GM23338 (cell line): Measurements from ENCODE around the gene GRAMD4. TPM values are rescaled to one million over a fixed set of nuclear protein-coding genes. Genes with fewer than 3 reads are reported as not detected.

ENCODE experiments used
- ATAC-seq: fragments of 200-7000 bp; cut with Tn5 transposase; 3 replicates; pipeline ENCODE4 v1.9.1; 2020
- DNase-seq: peaks from one replicate; pipeline ENCODE4 v3.0.0-alpha.2; 2015; ENCODE audit warnings: low spot score
- H2AFZ ChIP-seq: fragments of 200-600 bp; sonication (generic); 2 replicates; pipeline ENCODE4 v1.8.0; 2016; ENCODE audit warnings: antibody characterized with exemption, mild to moderate bottlenecking, moderate library complexity
- H3F3A ChIP-seq: fragments of 200-600 bp; sonication (generic); replicated peaks from 2 replicates; pipeline ENCODE4 v1.8.0; 2017; ENCODE audit warnings: antibody characterized with exemption, mixed run types, low read depth
- H3K27ac ChIP-seq: fragments of 200-600 bp; sonication (generic); 2 replicates; pipeline ENCODE4 v1.6.1; 2016; ENCODE audit warnings: low read depth
- H3K27me3 ChIP-seq: fragments of 200-600 bp; sonication (generic); 2 replicates; pipeline ENCODE4 v1.8.0; 2016; ENCODE audit warnings: mild to moderate bottlenecking, mixed run types, moderate library complexity; ENCODE audit not compliant: insufficient read depth
- H3K36me3 ChIP-seq: fragments of 200-600 bp; sonication (generic); 2 replicates; pipeline ENCODE4 v1.8.0; 2016; ENCODE audit warnings: mild to moderate bottlenecking; ENCODE audit not compliant: insufficient read depth
- H3K4me1 ChIP-seq: fragments of 200-600 bp; sonication (generic); 2 replicates; pipeline ENCODE4 v1.8.0; 2016; ENCODE audit warnings: mild to moderate bottlenecking, moderate library complexity; ENCODE audit not compliant: insufficient read depth
- H3K4me2 ChIP-seq: fragments of 200-600 bp; sonication (generic); 2 replicates; pipeline ENCODE4 v1.7.1; 2017; ENCODE audit warnings: mixed run types
- H3K4me3 ChIP-seq: fragments of 200-600 bp; sonication (generic); 2 replicates; pipeline ENCODE4 v1.6.1; 2016; ENCODE audit warnings: mixed run types
- H3K79me2 ChIP-seq: fragments of 200-600 bp; sonication (generic); replicated peaks from 2 replicates; pipeline ENCODE4 v1.8.0; 2017; ENCODE audit warnings: mild to moderate bottlenecking; ENCODE audit not compliant: insufficient read depth
- H3K9me2 ChIP-seq: fragments of 200-600 bp; sonication (generic); 2 replicates; pipeline ENCODE4 v1.8.0; 2017; ENCODE audit not compliant: insufficient read depth
- H4K20me1 ChIP-seq: fragments of 200-600 bp; sonication (generic); replicated peaks from 2 replicates; pipeline ENCODE4 v1.8.0; 2017; ENCODE audit warnings: mild to moderate bottlenecking; ENCODE audit not compliant: insufficient read depth
- H3K27ac Mint-ChIP-seq: 2 replicates; pipeline ENCODE4 v1.8.0; 2020; ENCODE audit warnings: inconsistent platforms, mild to moderate bottlenecking, moderate library complexity, mixed read lengths
- H3K27me3 Mint-ChIP-seq: 3 replicates; pipeline ENCODE4 v1.8.0; 2022; ENCODE audit warnings: low read depth, mild to moderate bottlenecking, moderate library complexity, mixed read lengths, inconsistent platforms; ENCODE audit not compliant: insufficient read depth, poor library complexity
- H3K36me3 Mint-ChIP-seq: 3 replicates; pipeline ENCODE4 v1.8.0; 2021; ENCODE audit warnings: low read depth, mild to moderate bottlenecking, inconsistent platforms, moderate library complexity, mixed read lengths
- H3K4me1 Mint-ChIP-seq: 3 replicates; pipeline ENCODE4 v1.8.0; 2020; ENCODE audit warnings: mild to moderate bottlenecking, inconsistent platforms, mixed read lengths
- H3K4me3 Mint-ChIP-seq: 3 replicates; pipeline ENCODE4 v1.8.0; 2021; ENCODE audit warnings: moderate library complexity, mild to moderate bottlenecking, inconsistent platforms, mixed read lengths
- H3K9me3 Mint-ChIP-seq: 3 replicates; pipeline ENCODE4 v1.8.0; 2020; ENCODE audit warnings: moderate library complexity, mild to moderate bottlenecking, inconsistent platforms, mixed read lengths
- CREB1 ChIP-seq: fragments of 250-450 bp; sonication (Bioruptor Pico); IDR thresholded peaks from 2 replicates; pipeline ENCODE4 v1.5.0; 2020; ENCODE audit warnings: low read depth, mild to moderate bottlenecking, moderate library complexity
- EZH2 ChIP-seq: fragments of 200-600 bp; sonication (generic); IDR thresholded peaks from one replicate; pipeline ENCODE4 v1.8.0; 2017; ENCODE audit warnings: antibody characterized with exemption, mild to moderate bottlenecking, low read depth; ENCODE audit not compliant: unreplicated experiment
- EZH2phosphoT487 ChIP-seq: fragments of 200-600 bp; sonication (generic); IDR thresholded peaks from one replicate; pipeline ENCODE4 v1.8.1; 2018; ENCODE audit warnings: antibody characterized with exemption; ENCODE audit not compliant: unreplicated experiment
- JUNB ChIP-seq: IDR thresholded peaks from one replicate; pipeline ENCODE4 v1.6.1; 2016; ENCODE audit warnings: antibody characterized with exemption; ENCODE audit not compliant: unreplicated experiment
- NANOG ChIP-seq: IDR thresholded peaks from 2 replicates; pipeline ENCODE4 v1.6.1; 2016; ENCODE audit warnings: antibody characterized with exemption, borderline replicate concordance
- POLR2AphosphoS5 ChIP-seq: IDR thresholded peaks from 2 replicates; pipeline ENCODE4 v1.6.1; 2016; ENCODE audit warnings: antibody characterized with exemption, low read depth
- STAT1 ChIP-seq: IDR thresholded peaks from one replicate; pipeline ENCODE4 v1.6.1; 2016; ENCODE audit warnings: antibody characterized with exemption; ENCODE audit not compliant: unreplicated experiment
- ZNF114 ChIP-seq: fragments of 250-450 bp; sonication (Bioruptor Pico); IDR thresholded peaks from 2 replicates; pipeline ENCODE4 v1.5.0; 2020; ENCODE audit warnings: mild to moderate bottlenecking, moderate library complexity
- ZNF331 ChIP-seq: fragments of 250-450 bp; sonication (Bioruptor Pico); IDR thresholded peaks from 2 replicates; pipeline ENCODE4 v1.5.0; 2020; ENCODE audit warnings: low read depth, mild to moderate bottlenecking, moderate library complexity
- ZNF462 ChIP-seq: fragments of 250-450 bp; sonication (Bioruptor Pico); IDR thresholded peaks from 2 replicates; pipeline ENCODE4 v1.5.0; 2020; ENCODE audit warnings: mild to moderate bottlenecking, moderate library complexity
- polyA plus RNA-seq: library from polyadenylated mRNA; unstranded; fragments of >200 nt; fragmentation: Nextera tagmentation; extraction: Ambion mirVana; gene quantifications from 2 replicates; pipeline ENCODE4 v1.2.1, GENCODE V29; 2016
- total RNA-seq: library from RNA; depleted of rRNA; stranded (reverse); fragments of >200 nt; shearing (Covaris generic); gene quantifications from 2 replicates; pipeline ENCODE4 v1.2.3, GENCODE V29; 2014
- TF ChIP-seq, protein P1 (sequence below): IDR thresholded peaks from 2 replicates; pipeline ENCODE4 v1.6.1; 2016; ENCODE audit warnings: antibody characterized with exemption
- TF ChIP-seq, protein P2 (sequence below): IDR thresholded peaks from one replicate; pipeline ENCODE4 v1.6.1; 2018; ENCODE audit warnings: antibody characterized with exemption; ENCODE audit not compliant: unreplicated experiment
- TF ChIP-seq, protein P3 (sequence below), 2 experiments: fragments of 200-600 bp in 1 of 2; sonication (generic) in 1 of 2; conservative IDR thresholded peaks; 2 replicates each; pipeline versions ENCODE4 v1.5.1 to v1.6.1; 2016 to 2017; ENCODE audit warnings: antibody characterized with exemption in 2 of 2, low read depth in 2 of 2, mild to moderate bottlenecking in 2 of 2, moderate library complexity in 1 of 2

GRAMD4 gene
- total and polyA plus RNA-seq, 2 experiments from 2014 or later: 2.7 to 81.8 TPM

DNA sequence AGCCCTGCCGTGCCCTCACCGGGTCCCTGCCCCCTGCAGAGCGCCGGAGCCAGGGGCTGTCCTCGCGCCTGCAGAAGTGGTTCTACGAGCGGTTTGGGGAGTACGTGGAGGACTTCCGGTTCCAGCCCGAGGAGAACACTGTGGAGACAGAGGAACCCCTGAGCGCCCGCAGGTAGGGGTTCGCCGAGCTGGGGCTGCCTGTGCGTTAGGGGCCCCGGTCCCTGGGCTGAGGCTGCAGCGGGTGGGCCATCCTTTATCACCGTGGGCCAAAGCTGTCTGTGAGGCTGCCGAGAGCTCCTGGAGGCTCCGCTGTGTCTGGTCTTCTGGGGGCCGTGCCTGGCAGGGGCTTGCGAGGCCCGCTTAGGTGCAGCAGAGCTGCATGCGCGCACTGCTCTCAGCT lies 42.8 kb downstream of the GRAMD4 start:
- H3K27ac Mint-ChIP-seq: no peak overlapping the region
- no peaks in the 10 kb centered on the region for H3K79me2 ChIP-seq
- peaks cover 5% of the 10 kb centered on the region for H3K27me3 Mint-ChIP-seq
- no peaks in the 10 kb centered on the region for H3K36me3 ChIP-seq
- peaks cover 17% of the 10 kb centered on the region; the same call in 2 of the 3 replicates for H3K4me1 Mint-ChIP-seq
- DNase-seq: no peak
- no peak overlapping the region for H3K27ac ChIP-seq
- H3K27me3 ChIP-seq: no peaks in the 10 kb centered on the region
- H2AFZ ChIP-seq: no peak overlapping the region
- H3K4me2 ChIP-seq: no peak overlapping the region
- H3K4me3 Mint-ChIP-seq: no peak overlapping the region
- no peaks in the 10 kb centered on the region for H3F3A ChIP-seq
- no peaks in the 10 kb centered on the region for H3K9me3 Mint-ChIP-seq
- no peak overlapping the region for H3K4me3 ChIP-seq
- H3K4me1 ChIP-seq: no peaks in the 10 kb centered on the region
- ATAC-seq: no peak
- TF ChIP-seq, protein P1, sequence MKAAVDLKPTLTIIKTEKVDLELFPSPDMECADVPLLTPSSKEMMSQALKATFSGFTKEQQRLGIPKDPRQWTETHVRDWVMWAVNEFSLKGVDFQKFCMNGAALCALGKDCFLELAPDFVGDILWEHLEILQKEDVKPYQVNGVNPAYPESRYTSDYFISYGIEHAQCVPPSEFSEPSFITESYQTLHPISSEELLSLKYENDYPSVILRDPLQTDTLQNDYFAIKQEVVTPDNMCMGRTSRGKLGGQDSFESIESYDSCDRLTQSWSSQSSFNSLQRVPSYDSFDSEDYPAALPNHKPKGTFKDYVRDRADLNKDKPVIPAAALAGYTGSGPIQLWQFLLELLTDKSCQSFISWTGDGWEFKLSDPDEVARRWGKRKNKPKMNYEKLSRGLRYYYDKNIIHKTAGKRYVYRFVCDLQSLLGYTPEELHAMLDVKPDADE: no peak
- TF ChIP-seq EZH2phosphoT487: no peak
- TF ChIP-seq, protein P2, sequence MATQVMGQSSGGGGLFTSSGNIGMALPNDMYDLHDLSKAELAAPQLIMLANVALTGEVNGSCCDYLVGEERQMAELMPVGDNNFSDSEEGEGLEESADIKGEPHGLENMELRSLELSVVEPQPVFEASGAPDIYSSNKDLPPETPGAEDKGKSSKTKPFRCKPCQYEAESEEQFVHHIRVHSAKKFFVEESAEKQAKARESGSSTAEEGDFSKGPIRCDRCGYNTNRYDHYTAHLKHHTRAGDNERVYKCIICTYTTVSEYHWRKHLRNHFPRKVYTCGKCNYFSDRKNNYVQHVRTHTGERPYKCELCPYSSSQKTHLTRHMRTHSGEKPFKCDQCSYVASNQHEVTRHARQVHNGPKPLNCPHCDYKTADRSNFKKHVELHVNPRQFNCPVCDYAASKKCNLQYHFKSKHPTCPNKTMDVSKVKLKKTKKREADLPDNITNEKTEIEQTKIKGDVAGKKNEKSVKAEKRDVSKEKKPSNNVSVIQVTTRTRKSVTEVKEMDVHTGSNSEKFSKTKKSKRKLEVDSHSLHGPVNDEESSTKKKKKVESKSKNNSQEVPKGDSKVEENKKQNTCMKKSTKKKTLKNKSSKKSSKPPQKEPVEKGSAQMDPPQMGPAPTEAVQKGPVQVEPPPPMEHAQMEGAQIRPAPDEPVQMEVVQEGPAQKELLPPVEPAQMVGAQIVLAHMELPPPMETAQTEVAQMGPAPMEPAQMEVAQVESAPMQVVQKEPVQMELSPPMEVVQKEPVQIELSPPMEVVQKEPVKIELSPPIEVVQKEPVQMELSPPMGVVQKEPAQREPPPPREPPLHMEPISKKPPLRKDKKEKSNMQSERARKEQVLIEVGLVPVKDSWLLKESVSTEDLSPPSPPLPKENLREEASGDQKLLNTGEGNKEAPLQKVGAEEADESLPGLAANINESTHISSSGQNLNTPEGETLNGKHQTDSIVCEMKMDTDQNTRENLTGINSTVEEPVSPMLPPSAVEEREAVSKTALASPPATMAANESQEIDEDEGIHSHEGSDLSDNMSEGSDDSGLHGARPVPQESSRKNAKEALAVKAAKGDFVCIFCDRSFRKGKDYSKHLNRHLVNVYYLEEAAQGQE: no peak
- TF ChIP-seq CREB1 (CRISPR knock-in tag): no peak
- TF ChIP-seq, protein P3, sequence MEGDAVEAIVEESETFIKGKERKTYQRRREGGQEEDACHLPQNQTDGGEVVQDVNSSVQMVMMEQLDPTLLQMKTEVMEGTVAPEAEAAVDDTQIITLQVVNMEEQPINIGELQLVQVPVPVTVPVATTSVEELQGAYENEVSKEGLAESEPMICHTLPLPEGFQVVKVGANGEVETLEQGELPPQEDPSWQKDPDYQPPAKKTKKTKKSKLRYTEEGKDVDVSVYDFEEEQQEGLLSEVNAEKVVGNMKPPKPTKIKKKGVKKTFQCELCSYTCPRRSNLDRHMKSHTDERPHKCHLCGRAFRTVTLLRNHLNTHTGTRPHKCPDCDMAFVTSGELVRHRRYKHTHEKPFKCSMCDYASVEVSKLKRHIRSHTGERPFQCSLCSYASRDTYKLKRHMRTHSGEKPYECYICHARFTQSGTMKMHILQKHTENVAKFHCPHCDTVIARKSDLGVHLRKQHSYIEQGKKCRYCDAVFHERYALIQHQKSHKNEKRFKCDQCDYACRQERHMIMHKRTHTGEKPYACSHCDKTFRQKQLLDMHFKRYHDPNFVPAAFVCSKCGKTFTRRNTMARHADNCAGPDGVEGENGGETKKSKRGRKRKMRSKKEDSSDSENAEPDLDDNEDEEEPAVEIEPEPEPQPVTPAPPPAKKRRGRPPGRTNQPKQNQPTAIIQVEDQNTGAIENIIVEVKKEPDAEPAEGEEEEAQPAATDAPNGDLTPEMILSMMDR (conservative IDR thresholded peaks at IDR 0.05; ENCODE audit: low read depth in 2 of 2): no peak
- TF ChIP-seq NANOG: no peak
- TF ChIP-seq ZNF331 (CRISPR knock-in tag): no peak
- TF ChIP-seq ZNF462 (CRISPR knock-in tag): no peak
- TF ChIP-seq ZNF114 (CRISPR knock-in tag): no peak
- TF ChIP-seq STAT1: no peak
- no peak for TF ChIP-seq POLR2AphosphoS5
- TF ChIP-seq EZH2: no peak
- no peak for TF ChIP-seq JUNB
- no peaks in the 10 kb centered on the region for H3K36me3 Mint-ChIP-seq
- H3K9me2 ChIP-seq: no peaks in the 10 kb centered on the region
- H4K20me1 ChIP-seq: no peaks in the 10 kb centered on the region
